H1 (cell line): Measurements from ENCODE around the gene ZIM2.

Experiments used
- BRCA1 ChIP-seq: IDR thresholded peaks from 2 replicates; pipeline ENCODE4 v1.6.1; 2012; ENCODE audit warnings: low read depth, low read length, improper control_type of control experiment
- CHD1 ChIP-seq: IDR thresholded peaks from 2 replicates; pipeline ENCODE4 v1.6.1; 2012; ENCODE audit warnings: low read depth, low read length, improper control_type of control experiment
- CTCF ChIP-seq, 3 experiments: IDR thresholded peaks; 1 replicate in 2 of 3; 2 replicates in 1 of 3; pipeline versions ENCODE4 v1.5.1 to v1.6.1; 2011; ENCODE audit warnings: low read length in 3 of 3, mild to moderate bottlenecking in 3 of 3, inconsistent platforms in 2 of 3, low read depth in 1 of 3, moderate library complexity in 1 of 3; ENCODE audit not compliant: insufficient read depth in 1 of 3; ENCODE audit errors: control extremely low read depth in 1 of 3
- EP300 ChIP-seq, 2 experiments: IDR thresholded peaks; 1 replicate in 1 of 2; 2 replicates in 1 of 2; pipeline ENCODE4 v1.6.1; 2011 to 2012; ENCODE audit warnings: low read depth in 2 of 2, low read length in 2 of 2, mild to moderate bottlenecking in 2 of 2, borderline replicate concordance in 1 of 2, inconsistent platforms in 1 of 2, moderate library complexity in 1 of 2
- KDM1A ChIP-seq: fragments of 200-600, 300-600 bp; sonication (generic); IDR thresholded peaks from 2 replicates; pipeline ENCODE4 v1.7.1; 2016; ENCODE audit warnings: mild to moderate bottlenecking, low read length, borderline replicate concordance
- POLR2A ChIP-seq, 2 experiments: IDR thresholded peaks; 1 replicate in 1 of 2; 2 replicates in 1 of 2; pipeline ENCODE4 v1.6.1; 2011; ENCODE audit warnings: low read depth in 2 of 2, low read length in 2 of 2, mild to moderate bottlenecking in 2 of 2; ENCODE audit errors: control extremely low read depth in 1 of 2
- SP1 ChIP-seq: IDR thresholded peaks from 2 replicates; pipeline ENCODE4 v1.6.1; 2011; ENCODE audit warnings: low read depth, low read length
- YY1 ChIP-seq: IDR thresholded peaks from 2 replicates; pipeline ENCODE4 v1.6.1; 2011; ENCODE audit warnings: low read depth, mild to moderate bottlenecking, low read length

GRCh38 chr19:56810260-56810659 is 30.3 kb downstream of the ZIM2 start:
- TF ChIP-seq SP1, result no peak
- no peak for TF ChIP-seq CTCF (IDR thresholded peaks at IDR 0.05; ENCODE audit: control extremely low read depth in 1 of 3, insufficient read depth in 1 of 3, low read depth in 1 of 3, low read length in 3 of 3)
- TF ChIP-seq EP300 (IDR thresholded peaks at IDR 0.05; ENCODE audit: borderline replicate concordance in 1 of 2, low read depth in 2 of 2, low read length in 2 of 2), result no peak
- no peak for TF ChIP-seq YY1
- no peak for TF ChIP-seq KDM1A
- no peak for TF ChIP-seq BRCA1
- no peak for TF ChIP-seq CHD1
- TF ChIP-seq POLR2A (IDR thresholded peaks at IDR 0.05; ENCODE audit: control extremely low read depth in 1 of 2, low read depth in 2 of 2, low read length in 2 of 2), result no peak
